Suprapubic skin (tissue), 4 donors: ENCODE data around the gene SYNE2.

Experiments used
- CTCF ChIP-seq, 2 donors: fragments of 200-600 bp in 1 of 2; fragments of 450-650 bp in 1 of 2; sonication (generic) in 1 of 2; IDR thresholded peaks; one replicate each; pipeline ENCODE4 v1.5.1; 2016 to 2019; ENCODE audit warnings: antibody characterized with exemption in 2 of 2, mild to moderate bottlenecking in 1 of 2, moderate library complexity in 1 of 2
- POLR2A ChIP-seq, 2 donors: fragments of 450-650 bp; IDR thresholded peaks; one replicate each; pipeline ENCODE4 v1.6.1; 2017; ENCODE audit warnings: antibody characterized with exemption in 2 of 2, mild to moderate bottlenecking in 2 of 2, moderate library complexity in 2 of 2
- POLR2AphosphoS5 ChIP-seq, 3 donors: sonication (generic); formaldehyde crosslinking; IDR thresholded peaks; one replicate each; pipeline ENCODE4 v1.6.1; 2017; ENCODE audit warnings: antibody characterized with exemption in 3 of 3

GRCh38 chr14:64196814-64197411, 344.1 kb downstream of the SYNE2 start:
- TF ChIP-seq CTCF (IDR thresholded peaks at IDR 0.05): no peak
- TF ChIP-seq POLR2A (IDR thresholded peaks at IDR 0.05): no peak
- no peak for TF ChIP-seq POLR2AphosphoS5 (IDR thresholded peaks at IDR 0.05)
